Measurements from ENCODE around the gene TMEM158.

GRCh38 chr3:45227946-45228345, 1.9 kb upstream of the TMEM158 start:
- no peak for TF ChIP-seq CTCF (IDR thresholded peaks at IDR 0.05)
- TF ChIP-seq POLR2A (IDR thresholded peaks at IDR 0.05): no peak

All from sigmoid colon (tissue), 3 donors.